ENCODE data around the gene SLC25A10. TPM values are rescaled to one million over a fixed set of nuclear protein-coding genes. Genes with fewer than 3 reads are reported as not detected.

Gene SLC25A10
- total RNA-seq, 1 experiment from 2014 or later: 46.8 TPM

- Histone ChIP-seq H3K4me1 (ENCODE audit: insufficient read depth, low read length, poor library complexity, severe bottlenecking) (no peaks in the 10 kb centered on the region), H3K27ac (ENCODE audit: low read depth, low read length, poor library complexity, severe bottlenecking) (no peak overlapping the region), H3K36me3 (ENCODE audit: insufficient read depth, low read length, poor library complexity, severe bottlenecking) (peaks cover 81% of the 10 kb centered on the region), H3K4me3 (ENCODE audit: low read depth, low read length, poor library complexity, severe bottlenecking) (no peak overlapping the region), H3K9me3 (ENCODE audit: low read depth, low read length, poor library complexity, severe bottlenecking) (no peaks in the 10 kb centered on the region), H3K27me3 (replicated peaks; ENCODE audit: insufficient read depth, low read depth, low read length, poor library complexity) (no peaks in the 10 kb centered on the region)
- BruUV-seq (replicated peaks): no TSS peak
- ChIA-PET CTCF (no interaction called here), POLR2A (ENCODE audit: low non-redundant PET) (no interaction called here)
- TF ChIP-seq EZH2 (IDR thresholded peaks at IDR 0.05; ENCODE audit: borderline replicate concordance, low read depth, low read length, poor library complexity, severe bottlenecking) (no peak), CTCF (conservative IDR thresholded peaks at IDR 0.05; ENCODE audit: low read depth, low read length) (no peak)
- intact Hi-C loops (cut with micrococcal nuclease; ENCODE audit: unreplicated experiment): no loop called here
- DNase-seq (ENCODE audit: low spot score): no peak
Observed at GRCh38 chr17:81691608-81692007, 20.5 kb upstream of the SLC25A10 start.

GRCh38 chr17:81693509-81694210, 18.4 kb upstream of the SLC25A10 start:
- TF ChIP-seq EZH2 (IDR thresholded peaks at IDR 0.05; ENCODE audit: borderline replicate concordance, low read depth, low read length, poor library complexity, severe bottlenecking) (no peak), CTCF (conservative IDR thresholded peaks at IDR 0.05; ENCODE audit: low read depth, low read length) (no peak)
- H3K27ac ChIP-seq (ENCODE audit: low read depth, low read length, poor library complexity, severe bottlenecking): no peak overlapping the region
- BruUV-seq (replicated peaks): no TSS peak
- ChIA-PET CTCF (interaction anchor here (0.7 kb wide), 1 partner anchor 10 kb away, joined by 3 read pairs; the partner anchor contains the start of genes ARL16 and HGS), POLR2A (ENCODE audit: low non-redundant PET) (no interaction called here)
- H3K9me3 ChIP-seq (ENCODE audit: low read depth, low read length, poor library complexity, severe bottlenecking): no peaks in the 10 kb centered on the region
- DNase-seq (ENCODE audit: low spot score): no peak
- intact Hi-C loops (cut with micrococcal nuclease; ENCODE audit: unreplicated experiment): no loop called here
- H3K36me3 ChIP-seq (ENCODE audit: insufficient read depth, low read length, poor library complexity, severe bottlenecking): peaks cover 75% of the 10 kb centered on the region
- H3K27me3 ChIP-seq (replicated peaks; ENCODE audit: insufficient read depth, low read depth, low read length, poor library complexity): no peaks in the 10 kb centered on the region
- H3K4me3 ChIP-seq (ENCODE audit: low read depth, low read length, poor library complexity, severe bottlenecking): no peak overlapping the region
- H3K4me1 ChIP-seq (ENCODE audit: insufficient read depth, low read length, poor library complexity, severe bottlenecking): no peaks in the 10 kb centered on the region

GRCh38 chr17:81694810-81695209, 17.3 kb upstream of the SLC25A10 start:
- intact Hi-C loops (cut with micrococcal nuclease; ENCODE audit: unreplicated experiment): no loop called here
- no TSS peak for BruUV-seq (replicated peaks)
- no peak overlapping the region for H3K27ac ChIP-seq (ENCODE audit: low read depth, low read length, poor library complexity, severe bottlenecking)
- no peaks in the 10 kb centered on the region for H3K27me3 ChIP-seq (replicated peaks; ENCODE audit: insufficient read depth, low read depth, low read length, poor library complexity)
- H3K9me3 ChIP-seq (ENCODE audit: low read depth, low read length, poor library complexity, severe bottlenecking): no peaks in the 10 kb centered on the region
- no peak for TF ChIP-seq CTCF (conservative IDR thresholded peaks at IDR 0.05; ENCODE audit: low read depth, low read length)
- TF ChIP-seq EZH2 (IDR thresholded peaks at IDR 0.05; ENCODE audit: borderline replicate concordance, low read depth, low read length, poor library complexity, severe bottlenecking): no peak
- no peaks in the 10 kb centered on the region for H3K4me1 ChIP-seq (ENCODE audit: insufficient read depth, low read length, poor library complexity, severe bottlenecking)
- no peak overlapping the region for H3K4me3 ChIP-seq (ENCODE audit: low read depth, low read length, poor library complexity, severe bottlenecking)
- no peak for DNase-seq (ENCODE audit: low spot score)
- peaks cover 76% of the 10 kb centered on the region for H3K36me3 ChIP-seq (ENCODE audit: insufficient read depth, low read length, poor library complexity, severe bottlenecking)
- ChIA-PET POLR2A (ENCODE audit: low non-redundant PET) (no interaction called here), CTCF (no interaction called here)

Measured in A673 (cell line).